Smooth muscle cell (in vitro differentiated cells): ENCODE data around the gene INPP4A. TPM values are rescaled to one million over a fixed set of nuclear protein-coding genes. Genes with fewer than 3 reads are reported as not detected.

ENCODE experiments used
- DNase-seq: peaks from one replicate; lab custom pipeline; 2025; ENCODE audit not compliant: unreplicated experiment; lab: John Stamatoyannopoulos, UW
- H2AFZ ChIP-seq: fragments of 200-600 bp; sonication (generic); 2 replicates; pipeline ENCODE4 v1.6.0; 2016; ENCODE audit warnings: antibody characterized with exemption, low read depth, mild to moderate bottlenecking
- H3F3A ChIP-seq: fragments of 200-600 bp; sonication (generic); 2 replicates; pipeline ENCODE4 v1.6.0; 2017; ENCODE audit warnings: antibody characterized with exemption, low read depth
- H3K27ac ChIP-seq: fragments of 200-600 bp; sonication (generic); 2 replicates; pipeline ENCODE4 v1.5.1; 2016; ENCODE audit warnings: low read depth, mild to moderate bottlenecking
- H3K27me3 ChIP-seq: fragments of 200-600 bp; sonication (generic); 2 replicates; pipeline ENCODE4 v1.6.1; 2016; ENCODE audit warnings: low read depth, mild to moderate bottlenecking
- H3K36me3 ChIP-seq: fragments of 200-600 bp; sonication (generic); 2 replicates; pipeline ENCODE4 v1.5.1; 2016; ENCODE audit warnings: low read depth
- H3K4me1 ChIP-seq: fragments of 200-600 bp; sonication (generic); 2 replicates; pipeline ENCODE4 v1.5.1; 2016; ENCODE audit warnings: low read depth
- H3K4me2 ChIP-seq: fragments of 200-600 bp; sonication (generic); 2 replicates; pipeline ENCODE4 v1.6.0; 2016; ENCODE audit warnings: mild to moderate bottlenecking
- H3K4me3 ChIP-seq: fragments of 200-600 bp; sonication (generic); 2 replicates; pipeline ENCODE4 v1.5.1; 2016; ENCODE audit warnings: mild to moderate bottlenecking
- H3K79me2 ChIP-seq: fragments of 200-600 bp; sonication (generic); 2 replicates; pipeline ENCODE4 v1.6.0; 2016; ENCODE audit warnings: low read depth, mild to moderate bottlenecking
- H3K9ac ChIP-seq: fragments of 200-600 bp; sonication (generic); 2 replicates; pipeline ENCODE4 v1.6.0; 2016; ENCODE audit warnings: low read depth
- H3K9me3 ChIP-seq: fragments of 200-600 bp; sonication (generic); replicated peaks from 2 replicates; pipeline ENCODE4 v1.5.1; 2016; ENCODE audit warnings: low read depth
- H4K20me1 ChIP-seq: fragments of 200-600 bp; sonication (generic); 2 replicates; pipeline ENCODE4 v1.6.0; 2016; ENCODE audit warnings: low read depth
- WGBS: methylation state at CpG from one replicate; pipeline ENCODE4 v1.1.7; 2016; ENCODE audit warnings: low lambda C conversion rate; 5-methylcytosine and 5-hydroxymethylcytosine counted together
- polyA plus RNA-seq: library from polyadenylated mRNA; unstranded; fragments of >200 nt; fragmentation: Nextera tagmentation; extraction: Ambion mirVana; gene quantifications from 2 replicates; pipeline ENCODE4 v1.2.1, GENCODE V29; 2016
- total RNA-seq: library from RNA; depleted of rRNA; stranded (reverse); fragments of >200 nt; gene quantifications from 2 replicates; pipeline ENCODE4 v1.2.3, GENCODE V29; 2014
- TF ChIP-seq, protein P1 (sequence below): fragments of 200-600 bp; sonication (generic); IDR thresholded peaks from 2 replicates; pipeline ENCODE4 v1.5.1; 2017; ENCODE audit warnings: borderline replicate concordance, mild to moderate bottlenecking, antibody characterized with exemption; ENCODE audit not compliant: insufficient read depth, poor library complexity, severe bottlenecking

The INPP4A gene
- total and polyA plus RNA-seq, 2 experiments from 2014 or later: 10.1 to 17.3 TPM

DNA sequence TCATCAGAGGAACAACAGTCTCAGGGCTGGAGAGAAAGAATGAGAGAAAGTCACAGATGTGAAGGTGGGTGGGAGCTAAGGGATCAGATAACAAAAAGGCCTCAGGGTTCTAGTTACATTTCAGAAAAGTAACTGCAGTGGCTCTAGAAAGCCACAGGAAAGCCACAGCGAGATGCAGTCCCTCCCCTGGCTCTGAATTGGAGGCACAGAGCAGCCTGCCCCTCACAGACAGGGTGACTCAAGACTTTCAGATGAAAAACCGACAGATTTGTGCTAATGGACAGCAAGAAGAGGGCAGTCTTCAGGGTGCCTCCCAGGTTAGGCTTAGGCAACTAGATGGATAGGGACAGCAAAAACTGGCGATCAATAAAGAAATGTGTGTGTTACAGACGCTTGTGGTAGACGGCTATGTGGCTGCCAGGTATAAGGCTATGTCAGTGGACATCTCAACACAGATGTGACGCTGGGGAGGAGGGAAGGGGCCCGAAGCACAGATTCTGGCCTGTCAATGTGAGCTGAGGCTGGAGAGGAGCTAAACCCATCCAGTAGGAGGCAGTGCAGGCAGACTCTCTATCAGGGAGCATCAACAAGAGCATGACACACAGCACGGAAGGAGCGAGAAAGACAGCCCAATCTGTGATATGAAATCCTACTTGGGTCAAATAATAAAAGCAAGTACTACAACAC lies 189.9 kb downstream of the INPP4A start:
- Histone ChIP-seq H3K4me3 (no peak overlapping the region), H3K27me3 (no peaks in the 10 kb centered on the region), H3K79me2 (no peaks in the 10 kb centered on the region), H3K36me3 (no peaks in the 10 kb centered on the region), H4K20me1 (no peaks in the 10 kb centered on the region), H3F3A (no peaks in the 10 kb centered on the region), H3K9me3 (no peaks in the 10 kb centered on the region), H3K4me1 (no peaks in the 10 kb centered on the region), H3K4me2 (no peak overlapping the region), H3K9ac (no peak overlapping the region), H3K27ac (no peak overlapping the region), H2AFZ (no peak overlapping the region)
- 57% methylated on average over 9 of the region's 9 CpGs for WGBS
- TF ChIP-seq, protein P1, sequence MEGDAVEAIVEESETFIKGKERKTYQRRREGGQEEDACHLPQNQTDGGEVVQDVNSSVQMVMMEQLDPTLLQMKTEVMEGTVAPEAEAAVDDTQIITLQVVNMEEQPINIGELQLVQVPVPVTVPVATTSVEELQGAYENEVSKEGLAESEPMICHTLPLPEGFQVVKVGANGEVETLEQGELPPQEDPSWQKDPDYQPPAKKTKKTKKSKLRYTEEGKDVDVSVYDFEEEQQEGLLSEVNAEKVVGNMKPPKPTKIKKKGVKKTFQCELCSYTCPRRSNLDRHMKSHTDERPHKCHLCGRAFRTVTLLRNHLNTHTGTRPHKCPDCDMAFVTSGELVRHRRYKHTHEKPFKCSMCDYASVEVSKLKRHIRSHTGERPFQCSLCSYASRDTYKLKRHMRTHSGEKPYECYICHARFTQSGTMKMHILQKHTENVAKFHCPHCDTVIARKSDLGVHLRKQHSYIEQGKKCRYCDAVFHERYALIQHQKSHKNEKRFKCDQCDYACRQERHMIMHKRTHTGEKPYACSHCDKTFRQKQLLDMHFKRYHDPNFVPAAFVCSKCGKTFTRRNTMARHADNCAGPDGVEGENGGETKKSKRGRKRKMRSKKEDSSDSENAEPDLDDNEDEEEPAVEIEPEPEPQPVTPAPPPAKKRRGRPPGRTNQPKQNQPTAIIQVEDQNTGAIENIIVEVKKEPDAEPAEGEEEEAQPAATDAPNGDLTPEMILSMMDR: peak; percentile 35
- DNase-seq: no peak

DNA sequence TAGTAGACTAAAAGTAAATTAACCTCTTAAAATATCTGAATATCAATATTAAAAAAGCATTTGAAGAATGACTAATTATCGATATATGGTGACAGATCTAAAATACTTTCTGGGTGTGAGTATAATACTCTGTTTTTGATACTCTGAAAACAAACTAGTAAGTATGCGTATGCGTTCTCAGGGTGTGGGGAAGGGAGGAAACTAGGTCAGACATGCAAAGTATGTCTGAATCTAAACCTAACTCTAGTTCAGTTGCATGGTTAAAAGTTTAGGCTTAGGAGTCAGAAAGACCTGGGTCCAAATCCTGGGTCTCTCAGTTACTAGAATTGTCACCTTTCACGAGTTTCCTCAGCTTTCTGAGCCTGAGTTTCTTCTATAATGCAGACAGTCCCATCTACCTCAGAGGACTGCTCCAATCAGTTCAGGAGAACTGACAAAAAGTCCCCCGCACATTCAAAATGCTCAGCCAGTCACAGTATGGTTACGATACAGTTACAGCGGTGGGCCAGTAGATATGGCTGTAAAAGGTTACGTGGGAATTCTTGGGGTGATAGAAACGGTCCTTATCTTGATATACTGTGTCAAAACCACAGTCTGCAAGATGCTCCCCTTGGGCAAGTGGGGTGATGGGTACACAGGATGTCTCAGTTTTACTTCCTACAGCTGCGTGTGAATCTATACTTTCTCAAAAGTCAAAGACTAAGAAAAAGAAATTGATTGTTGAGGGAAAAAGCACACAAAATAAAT lies 192.9 kb downstream of the INPP4A start:
- Histone ChIP-seq H3K36me3 (no peaks in the 10 kb centered on the region), H3K9ac (no peak overlapping the region), H3K4me2 (no peak overlapping the region), H3K79me2 (no peaks in the 10 kb centered on the region), H4K20me1 (no peaks in the 10 kb centered on the region), H2AFZ (no peak overlapping the region), H3F3A (no peaks in the 10 kb centered on the region), H3K27ac (no peak overlapping the region), H3K9me3 (no peaks in the 10 kb centered on the region), H3K4me1 (no peaks in the 10 kb centered on the region), H3K27me3 (no peaks in the 10 kb centered on the region), H3K4me3 (no peak overlapping the region)
- TF ChIP-seq, protein P1: no peak
- WGBS: 87% methylated on average over 10 of the region's 10 CpGs
- DNase-seq: no peak

DNA sequence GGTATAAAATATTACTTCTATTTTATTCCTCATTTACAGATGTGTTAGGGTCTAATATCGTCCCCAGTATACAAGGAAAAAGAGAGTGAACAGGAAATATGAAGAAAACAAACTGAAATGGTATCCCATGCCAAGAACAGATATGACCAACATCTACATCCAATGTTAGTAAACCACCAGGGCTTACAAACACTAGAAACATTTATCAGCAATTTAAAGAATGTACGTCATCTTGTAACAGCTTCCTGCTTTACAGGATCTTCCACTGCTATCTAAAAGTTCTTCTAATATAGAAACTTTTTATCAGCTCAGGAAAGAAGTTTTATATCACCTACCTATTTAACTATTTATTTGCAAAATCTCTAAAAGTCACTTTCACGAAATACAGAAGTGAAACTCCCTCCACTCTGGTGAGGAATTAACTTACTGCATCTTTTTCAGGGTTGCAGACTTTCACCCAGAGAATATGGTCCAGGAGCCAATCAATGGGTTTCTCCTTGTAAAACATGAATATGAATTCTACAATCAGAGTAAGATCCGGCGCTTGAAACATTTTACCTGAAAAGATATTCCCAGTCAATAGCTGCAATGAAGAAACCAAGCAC lies 198.9 kb downstream of the INPP4A start:
- 82% methylated on average over 5 of the region's 5 CpGs for WGBS
- no peak for DNase-seq
- TF ChIP-seq, protein P1: no peak
- Histone ChIP-seq H3K79me2 (no peaks in the 10 kb centered on the region), H3K4me1 (no peaks in the 10 kb centered on the region), H3K36me3 (no peaks in the 10 kb centered on the region), H3K9me3 (no peaks in the 10 kb centered on the region), H3K27me3 (no peaks in the 10 kb centered on the region), H3K9ac (no peak overlapping the region), H3K27ac (no peak overlapping the region), H3K4me2 (no peak overlapping the region), H3F3A (no peaks in the 10 kb centered on the region), H2AFZ (no peak overlapping the region), H4K20me1 (no peaks in the 10 kb centered on the region), H3K4me3 (no peak overlapping the region)

Other genes with a start within 250 kb of the INPP4A start
- gene CNGA3, start 98.4 kb upstream of the INPP4A start, total RNA-seq: not detected in 2 replicates
- gene CNGA3, start 98.4 kb upstream of the INPP4A start, polyA plus RNA-seq: not detected in 2 replicates
- gene COA5, start 163.7 kb downstream of the INPP4A start, total RNA-seq: 20.1 and 20.2 TPM in 2 replicates
- gene COA5, start 163.7 kb downstream of the INPP4A start, polyA plus RNA-seq: 27.8 and 29.4 TPM in 2 replicates
- 52.2 and 61.6 TPM in 2 replicates for gene UNC50, start 163.7 kb downstream of the INPP4A start, total RNA-seq
- gene UNC50, start 163.7 kb downstream of the INPP4A start, polyA plus RNA-seq: 52.8 and 59.2 TPM in 2 replicates